Germinal center (tissue), 1 donor: ENCODE data around the gene MTMR12.
"Not testable (repeated sequence)": the region's sequence is repeated elsewhere in the genome, so short reads cannot be mapped to it uniquely, and the experiment has no call there.

Experiments
- DNase-seq: peaks from one replicate; pipeline ENCODE4 v3.0.0; 2012; ENCODE audit warnings: mixed read lengths, low spot score

The MTMR12 gene

DNA sequence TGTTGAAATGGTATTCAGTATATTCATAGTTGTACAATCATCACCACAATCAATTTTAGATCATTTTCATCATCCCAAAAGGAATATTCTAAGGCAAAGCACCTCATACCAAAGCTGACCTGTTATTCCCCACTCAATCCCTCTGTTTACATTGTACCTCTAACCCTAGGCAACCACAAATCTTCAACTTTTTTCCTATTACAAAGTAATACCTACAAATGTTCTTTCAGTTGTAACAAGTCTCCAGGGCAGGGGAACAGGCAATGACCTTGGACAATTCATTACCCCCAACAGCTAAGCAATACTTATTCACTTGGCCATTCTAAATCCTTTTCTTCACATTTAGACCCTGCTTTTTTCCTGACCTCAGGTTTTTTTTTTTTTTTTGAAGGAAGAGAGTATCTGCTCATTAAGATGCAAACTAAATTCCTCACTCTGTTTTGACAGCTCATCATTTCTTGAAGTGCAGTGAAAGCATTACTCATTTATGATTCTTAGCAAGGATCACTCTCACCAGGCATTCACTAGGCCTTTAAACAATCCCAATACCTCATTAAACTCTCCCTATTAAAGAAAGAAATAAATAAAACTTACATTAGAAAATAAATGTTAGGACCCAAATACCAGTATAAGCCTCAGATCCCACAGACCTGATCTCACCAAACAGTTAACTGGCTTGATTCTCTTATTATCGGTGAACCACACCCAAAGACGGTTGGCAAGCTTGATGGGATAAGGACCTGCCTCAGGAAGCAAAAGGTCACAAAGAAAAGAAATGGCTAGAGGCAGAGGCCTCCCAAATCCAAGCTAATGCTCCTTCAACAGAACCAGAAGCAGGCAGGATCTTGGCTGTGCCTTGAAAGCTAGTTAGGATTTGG lies 15.3 kb downstream of the MTMR12 start:
- DNase-seq = no peak

- not testable (repeated sequence) for DNase-seq
Measured at GRCh38 chr5:32295966-32296772, 16.6 kb downstream of the MTMR12 start.

- DNase-seq = no peak
Measured at GRCh38 chr5:32291591-32291990, 21.1 kb downstream of the MTMR12 start.

DNA sequence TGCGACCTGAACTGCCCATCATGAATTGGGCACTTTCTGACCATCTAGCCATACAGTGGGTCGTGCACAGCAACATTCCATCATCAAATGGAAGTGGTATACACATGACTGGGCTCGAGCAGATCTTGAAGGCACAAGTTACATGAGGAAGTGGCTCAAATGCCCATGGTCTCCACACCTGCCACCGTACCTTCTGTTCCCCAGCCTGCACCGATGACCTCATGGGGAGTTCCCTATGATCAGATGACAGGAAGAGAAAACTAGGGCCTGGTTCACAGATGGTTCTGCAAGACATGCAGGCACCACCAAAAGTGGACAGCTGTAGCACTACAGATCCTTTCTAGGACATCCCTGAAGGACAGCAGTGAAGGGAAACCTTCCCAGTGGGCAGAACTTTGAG lies 21.8 kb downstream of the MTMR12 start:
- DNase-seq = peak; percentile 22

DNA sequence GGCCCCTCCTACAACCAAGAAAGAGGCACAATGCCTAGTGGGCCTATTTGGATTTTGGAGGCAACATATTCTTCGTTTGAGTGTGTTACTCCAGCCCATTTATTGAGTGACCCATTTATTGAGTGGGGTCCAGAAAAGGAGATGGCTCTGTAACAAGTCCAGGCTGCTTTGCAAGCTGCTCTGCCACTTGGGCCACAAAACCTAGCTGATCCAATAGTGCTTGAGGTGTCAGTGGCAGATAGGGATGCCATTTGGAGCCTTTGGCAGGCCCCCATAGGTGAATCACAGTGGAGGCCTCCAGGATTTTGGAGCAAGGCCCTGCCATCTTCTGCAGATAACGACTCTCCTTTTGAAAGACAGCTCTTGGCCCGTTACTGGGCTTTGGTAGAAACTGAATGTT lies 22.2 kb downstream of the MTMR12 start:
- not testable (repeated sequence) for DNase-seq

- not testable (repeated sequence) for DNase-seq
Measured at GRCh38 chr5:32289986-32290385, 22.8 kb downstream of the MTMR12 start.

- not testable (repeated sequence) for DNase-seq
Measured at GRCh38 chr5:32288135-32288534, 24.6 kb downstream of the MTMR12 start.

- not testable (repeated sequence) for DNase-seq
Measured at GRCh38 chr5:32287525-32287924, 25.2 kb downstream of the MTMR12 start.

- DNase-seq = no peak
Measured at GRCh38 chr5:32285510-32286138, 27.1 kb downstream of the MTMR12 start.

DNA sequence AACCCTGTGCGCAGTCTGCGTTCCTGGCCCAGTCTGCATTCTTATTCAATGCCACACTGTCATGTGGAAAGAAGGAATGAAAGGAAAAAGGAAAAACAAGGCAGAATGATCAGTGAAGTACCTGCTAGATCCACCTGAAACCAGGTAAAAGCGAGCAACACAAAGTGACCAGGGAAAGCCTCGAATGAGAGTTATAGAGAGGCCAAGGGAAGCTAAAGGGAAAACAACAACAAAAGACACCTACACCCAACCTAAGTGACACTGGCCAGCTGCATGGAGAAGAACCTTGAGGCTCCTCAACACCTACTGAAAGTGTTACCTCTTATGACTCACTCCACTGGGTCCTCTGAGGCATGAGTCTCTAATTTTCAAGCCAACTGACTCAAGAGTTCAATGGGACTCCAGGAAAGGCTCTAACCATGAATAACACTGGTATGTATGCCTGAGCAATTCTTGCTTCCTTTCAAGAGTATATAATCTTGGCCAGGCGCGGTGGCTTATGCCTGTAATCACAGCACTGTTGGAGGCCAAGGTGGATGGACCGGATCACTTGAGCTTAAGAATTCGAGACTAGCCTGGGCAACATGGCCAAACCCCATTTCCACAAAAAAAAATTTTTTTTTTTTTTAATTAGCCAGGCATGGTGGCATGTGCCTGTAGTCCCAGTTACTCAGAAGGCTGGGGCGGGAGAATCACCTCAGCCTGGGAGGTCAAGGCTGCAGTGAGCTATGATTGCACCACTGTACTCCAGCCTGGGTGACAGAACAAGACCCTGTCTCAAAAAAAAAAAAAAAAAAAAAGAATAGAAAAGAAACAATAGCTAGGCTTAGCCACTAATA lies 29.0 kb downstream of the MTMR12 start:
- DNase-seq = no peak

DNA sequence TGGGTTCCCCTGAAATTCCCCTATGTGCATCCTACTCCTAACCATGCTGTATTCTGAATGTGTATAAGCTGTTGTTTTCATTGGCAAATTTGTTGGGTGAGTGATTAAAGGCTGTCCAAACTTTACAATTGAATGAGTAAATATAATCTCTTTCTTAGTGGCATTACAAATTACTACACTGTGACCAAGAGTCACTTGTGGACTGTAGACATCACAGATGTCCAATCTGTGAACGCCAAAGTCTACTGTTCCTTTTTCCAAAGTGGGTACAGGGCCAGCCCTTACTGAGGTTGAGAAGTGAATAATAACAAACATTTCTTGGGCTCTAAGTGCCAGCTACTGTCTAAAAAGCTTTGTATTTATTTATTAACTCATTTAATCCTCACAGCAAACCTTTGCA lies 29.7 kb downstream of the MTMR12 start:
- no peak for DNase-seq

- no peak for DNase-seq
Measured at GRCh38 chr5:32282633-32283032, 30.1 kb downstream of the MTMR12 start.

- not testable (repeated sequence) for DNase-seq
Measured at GRCh38 chr5:32281378-32282133, 31.2 kb downstream of the MTMR12 start.

GRCh38 chr5:32280656-32281081 lies 32.1 kb downstream of the MTMR12 start:
- DNase-seq = no peak

- DNase-seq = no peak
Measured at GRCh38 chr5:32279786-32280185, 33.0 kb downstream of the MTMR12 start.

DNA sequence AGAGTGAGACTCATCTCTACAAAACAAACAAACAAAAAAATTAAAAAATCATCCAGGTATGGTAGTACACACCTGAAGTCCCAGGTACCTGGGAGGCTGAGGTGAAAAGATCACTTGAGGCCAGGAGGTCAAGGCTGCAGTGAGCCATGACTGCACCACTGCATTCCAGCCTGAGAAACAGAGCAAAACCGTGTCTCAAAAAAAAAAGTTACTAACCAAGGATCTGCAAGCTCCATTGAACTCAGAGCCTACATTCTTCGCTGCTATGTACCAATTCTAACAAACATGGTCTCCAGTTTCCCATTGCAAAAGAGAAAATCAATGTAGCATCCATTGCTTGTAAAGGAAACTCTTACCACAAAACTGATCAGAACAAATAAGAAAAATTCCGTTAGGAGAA lies 33.5 kb downstream of the MTMR12 start:
- DNase-seq = no peak

- DNase-seq = no peak
Measured at GRCh38 chr5:32278406-32278805, 34.3 kb downstream of the MTMR12 start.

DNA sequence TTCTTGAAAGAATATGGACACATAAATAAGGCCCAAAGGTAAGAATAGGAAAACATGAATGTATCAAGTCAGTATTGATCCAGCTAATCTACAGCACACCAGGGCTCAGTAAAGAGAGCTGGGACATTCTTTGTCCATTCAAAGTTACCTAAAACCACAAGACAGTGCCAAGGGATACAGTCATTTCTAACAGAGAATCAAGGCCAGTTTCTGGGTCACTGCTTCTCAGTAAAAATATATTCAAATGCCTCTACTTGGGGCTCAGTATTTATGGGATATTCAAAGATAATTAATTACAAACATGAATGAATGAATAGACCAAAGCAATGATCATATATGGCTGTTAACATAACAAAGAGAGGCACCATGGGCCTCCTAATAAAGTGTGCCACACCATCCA lies 34.9 kb downstream of the MTMR12 start:
- no peak for DNase-seq

DNA sequence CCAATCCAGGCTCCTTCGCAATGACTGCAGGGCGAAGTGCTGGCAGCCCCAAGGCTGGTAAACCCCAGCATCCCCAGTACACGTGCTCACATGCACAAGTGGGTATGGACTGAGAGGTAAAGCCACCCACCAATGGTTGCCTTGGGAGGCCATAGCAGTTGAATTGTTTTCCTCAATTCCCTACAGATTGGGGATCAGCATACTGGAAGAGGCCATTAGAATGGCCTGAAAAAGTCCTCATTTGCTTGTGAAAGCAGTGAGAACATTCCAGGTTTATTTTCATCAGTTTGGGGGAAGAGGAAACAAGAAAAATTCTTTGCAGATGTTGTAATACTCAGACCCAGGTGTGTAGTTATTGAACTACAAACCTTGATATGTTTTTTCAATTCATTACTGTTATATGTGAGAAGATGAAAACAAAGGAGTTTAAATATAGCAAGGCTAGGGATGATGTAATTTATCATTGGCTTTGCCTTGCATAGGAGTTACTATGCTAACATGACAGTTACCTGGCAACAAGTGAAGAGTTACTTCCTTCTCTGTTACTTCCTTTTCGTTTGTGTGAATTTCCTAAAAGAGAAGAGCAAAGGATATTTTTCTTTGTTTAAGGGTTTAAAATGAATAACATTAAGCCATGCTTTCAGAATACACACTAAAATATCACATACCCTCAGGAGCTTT lies 36.4 kb downstream of the MTMR12 start:
- peak; percentile 26 for DNase-seq

GRCh38 chr5:32275396-32275741 lies 37.4 kb downstream of the MTMR12 start:
- no peak for DNase-seq
